Activated T-helper 2 cell treated with anti-CD3 and anti-CD28 coated beads, Interferon-gamma antibody, Interleukin-2, Interleukin-4, amounts not matched to agents 10 μg/mL and 5 μg/mL and 100 μg/mL, durations not matched to agents 14 hours and 24 hours and 36 hours (primary cell): Measurements from ENCODE around the gene C11orf68. TPM values are rescaled to one million over a fixed set of nuclear protein-coding genes. Genes with fewer than 3 reads are reported as not detected.

Experiments
- DNase-seq: peaks from one replicate; pipeline ENCODE4 v3.0.0; 2021; ENCODE audit warnings: low spot score
- H3K27ac Mint-ChIP-seq: one replicate; pipeline ENCODE4 v1.8.0; 2021; ENCODE audit warnings: mixed read lengths
- H3K27me3 Mint-ChIP-seq: one replicate; pipeline ENCODE4 v1.8.0; 2021; ENCODE audit warnings: low read depth, mixed read lengths
- H3K36me3 Mint-ChIP-seq: one replicate; pipeline ENCODE4 v1.8.0; 2021; ENCODE audit warnings: low read depth, mixed read lengths
- H3K4me1 Mint-ChIP-seq: one replicate; pipeline ENCODE4 v1.8.0; 2021; ENCODE audit warnings: low read depth, mixed read lengths
- H3K4me3 Mint-ChIP-seq: one replicate; pipeline ENCODE4 v1.8.0; 2021; ENCODE audit warnings: low read depth, mild to moderate bottlenecking, moderate library complexity, mixed read lengths
- H3K9me3 Mint-ChIP-seq: one replicate; pipeline ENCODE4 v1.8.0; 2021; ENCODE audit warnings: mixed read lengths
- intact Hi-C: fragments of 100-400 bp; cut with micrococcal nuclease; formaldehyde crosslinking; loops from one replicate; pipeline ENCODE4 v1.15.1; 2023
- total RNA-seq: library from RNA; stranded (reverse); gene quantifications from 2 replicates; pipeline ENCODE4 v1.2.3, GENCODE V29; 2022

The C11orf68 gene
- total RNA-seq, 1 donor from 2014 or later, result 23.8 TPM

DNA sequence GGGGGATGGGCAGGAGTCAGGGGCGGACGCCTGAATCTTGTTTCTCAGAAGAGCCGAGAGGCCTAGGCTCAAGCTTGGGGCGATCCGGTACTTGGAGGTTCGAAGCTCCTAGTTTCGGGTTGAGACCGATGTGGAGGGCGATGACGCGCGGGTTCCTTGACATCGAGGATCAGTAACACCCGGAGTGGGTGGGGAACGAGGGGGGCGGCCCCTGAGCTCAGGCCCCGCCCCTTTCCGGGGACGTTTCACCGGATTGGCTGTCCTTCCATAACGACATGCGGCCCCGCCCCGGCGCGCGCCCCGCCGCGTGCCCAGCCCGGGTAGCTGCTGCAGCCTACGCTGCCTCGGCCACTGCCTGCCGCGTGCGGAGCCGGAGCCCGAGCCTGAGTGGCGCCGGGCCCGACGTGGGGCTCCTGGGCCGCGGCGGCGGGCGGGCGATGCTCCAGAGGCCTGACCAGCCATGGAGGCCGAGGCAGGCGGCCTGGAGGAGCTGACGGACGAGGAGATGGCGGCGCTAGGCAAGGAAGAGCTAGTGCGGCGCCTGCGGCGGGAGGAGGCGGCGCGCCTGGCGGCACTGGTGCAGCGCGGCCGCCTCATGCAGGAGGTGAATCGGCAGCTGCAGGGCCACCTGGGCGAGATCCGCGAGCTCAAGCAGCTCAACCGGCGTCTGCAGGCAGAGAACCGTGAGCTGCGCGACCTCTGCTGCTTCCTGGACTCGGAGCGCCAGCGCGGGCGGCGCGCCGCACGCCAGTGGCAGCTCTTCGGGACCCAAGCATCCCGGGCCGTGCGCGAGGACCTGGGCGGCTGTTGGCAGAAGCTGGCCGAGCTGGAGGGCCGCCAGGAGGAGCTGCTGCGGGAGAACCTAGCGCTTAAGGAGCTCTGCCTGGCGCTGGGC lies 28.3 kb downstream of the C11orf68 start, which contains the start of gene CCDC85B:
Gene CCDC85B, plus strand, starts transcription at position 350 of the 895 bp plus-strand sequence. Its CDS starts 111 bp downstream, at position 461.
- Mint-ChIP-seq H3K27ac (peak within 1 kb of the TSS; percentile 92), H3K9me3 (no peaks in the 10 kb centered on the region), H3K27me3 (no peaks in the 10 kb centered on the region), H3K36me3 (peaks cover 54% of the 10 kb centered on the region), H3K4me3 (peak within 1 kb of the TSS; percentile 98), H3K4me1 (peaks cover 56% of the 10 kb centered on the region)
- intact Hi-C loops, result loop anchor here (1.0 to 5.0 kb wide), 3 partner anchors 10 to 37 kb away; partner anchors contain the start of genes CFL1 and FOSL1
- peak; percentile 98 for DNase-seq

GRCh38 chr11:65888163-65888814 lies 30.6 kb downstream of the C11orf68 start, which contains the start of gene FIBP:
Gene FIBP (minus strand): TSS chr11:65888471. CDS start chr11:65888418, 53 bp downstream.
- peaks cover 47% of the 10 kb centered on the region for H3K4me1 Mint-ChIP-seq
- DNase-seq, result peak; percentile 91
- peaks cover 61% of the 10 kb centered on the region for H3K36me3 Mint-ChIP-seq
- H3K9me3 Mint-ChIP-seq, result no peaks in the 10 kb centered on the region
- intact Hi-C loops, result loop anchor here (1.0 to 2.0 kb wide), 2 partner anchors 73 to 101 kb away; partner anchors contain the start of gene SART1
- peak within 1 kb of the TSS; percentile 98 for H3K4me3 Mint-ChIP-seq
- H3K27ac Mint-ChIP-seq, result peak within 1 kb of the TSS; percentile 92
- H3K27me3 Mint-ChIP-seq, result no peaks in the 10 kb centered on the region

GRCh38 chr11:65887723-65888162 lies 31.1 kb downstream of the C11orf68 start:
- Mint-ChIP-seq H3K27me3 (no peaks in the 10 kb centered on the region), H3K4me1 (peaks cover 44% of the 10 kb centered on the region), H3K36me3 (peaks cover 57% of the 10 kb centered on the region), H3K4me3 (peak overlapping the region; percentile 98), H3K27ac (peak overlapping the region; percentile 92), H3K9me3 (no peaks in the 10 kb centered on the region)
- no peak for DNase-seq
- intact Hi-C loops, result loop anchor here (1.0 to 2.0 kb wide), 2 partner anchors 73 to 102 kb away; partner anchors contain the start of gene SART1

DNA sequence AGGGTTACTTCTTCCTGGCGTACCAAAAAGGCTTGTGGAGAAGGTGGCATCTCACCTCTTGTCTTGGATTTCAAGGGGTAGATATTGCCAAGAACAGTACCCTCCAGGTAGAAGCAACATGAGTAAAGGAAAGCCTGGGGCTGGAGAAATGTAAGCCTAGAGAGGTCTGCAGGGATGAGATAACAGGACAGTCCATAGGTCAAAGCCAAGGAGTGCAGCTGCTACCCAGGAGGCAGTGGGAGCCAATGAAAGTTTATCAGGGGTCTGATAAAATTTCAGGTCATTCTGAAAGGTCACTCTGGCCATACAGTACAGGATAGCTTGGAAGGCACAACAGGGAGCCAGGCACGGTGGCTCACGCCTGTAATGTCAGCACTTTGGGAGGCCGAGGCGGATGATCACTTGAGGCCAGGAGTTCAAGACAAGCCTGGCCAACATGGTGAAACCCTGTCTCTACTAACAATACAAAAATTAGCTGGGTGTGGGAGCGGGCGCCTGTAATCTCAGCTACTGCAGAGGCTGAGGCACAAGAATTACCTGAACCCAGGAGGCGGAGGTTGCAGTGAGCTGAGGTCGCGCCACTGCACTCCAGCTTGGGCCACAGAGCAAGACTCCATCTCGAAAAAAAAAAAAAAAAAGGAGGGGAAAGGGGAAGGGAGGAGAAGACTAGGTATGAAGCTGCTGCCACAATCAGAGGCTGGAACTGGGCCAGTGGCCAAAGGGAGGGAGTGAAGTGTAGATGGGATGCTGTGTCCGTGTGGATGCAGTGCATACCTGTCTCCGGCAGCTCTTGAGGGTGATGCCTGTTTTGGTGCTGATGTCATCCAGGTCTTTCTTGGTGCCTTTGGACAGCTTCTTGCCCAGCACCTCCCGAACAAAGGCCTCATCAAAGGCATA lies 31.8 kb downstream of the C11orf68 start:
- peaks cover 37% of the 10 kb centered on the region for H3K4me1 Mint-ChIP-seq

GRCh38 chr11:65885808-65886536 lies 32.9 kb downstream of the C11orf68 start:
- Mint-ChIP-seq H3K4me1 (peaks cover 36% of the 10 kb centered on the region), H3K27ac (no peak overlapping the region), H3K36me3 (peaks cover 51% of the 10 kb centered on the region), H3K9me3 (no peaks in the 10 kb centered on the region), H3K27me3 (no peaks in the 10 kb centered on the region), H3K4me3 (peak overlapping the region; percentile 98)
- intact Hi-C loops, result no loop called here
- no peak for DNase-seq

More for the DNA sequence above, 31.8 kb downstream of the C11orf68 start:
- DNase-seq, result no peak
- H3K9me3 Mint-ChIP-seq, result no peaks in the 10 kb centered on the region
- intact Hi-C loops, result no loop called here
- H3K27me3 Mint-ChIP-seq, result no peaks in the 10 kb centered on the region
- H3K36me3 Mint-ChIP-seq, result peaks cover 57% of the 10 kb centered on the region
- H3K27ac Mint-ChIP-seq, result peak overlapping the region; percentile 92
- peak overlapping the region; percentile 98 for H3K4me3 Mint-ChIP-seq

DNA sequence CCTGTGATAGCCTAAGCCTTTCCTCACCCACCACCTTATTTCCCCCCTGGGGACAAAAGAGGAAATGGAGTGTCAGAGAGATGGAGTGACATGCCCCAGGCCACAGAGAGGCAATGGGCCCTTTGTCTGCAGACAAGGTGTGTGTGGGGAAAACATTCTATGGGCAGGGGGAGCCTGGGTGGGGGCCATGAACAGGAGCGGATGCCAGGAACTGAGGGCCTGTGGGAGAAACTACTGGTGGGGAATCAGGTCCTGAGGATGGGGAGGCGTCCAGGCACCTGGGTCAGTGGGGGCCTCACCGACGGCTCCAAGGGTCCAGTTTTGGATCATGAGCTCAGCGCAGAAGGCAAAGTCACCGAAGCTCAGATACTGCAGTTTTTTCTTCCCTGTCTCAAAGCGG lies 33.6 kb downstream of the C11orf68 start:
- no peak for DNase-seq
- H3K27ac Mint-ChIP-seq, result no peak overlapping the region
- H3K9me3 Mint-ChIP-seq, result no peaks in the 10 kb centered on the region
- intact Hi-C loops, result no loop called here
- H3K27me3 Mint-ChIP-seq, result no peaks in the 10 kb centered on the region
- no peak overlapping the region for H3K4me3 Mint-ChIP-seq
- H3K36me3 Mint-ChIP-seq, result peaks cover 55% of the 10 kb centered on the region
- H3K4me1 Mint-ChIP-seq, result peaks cover 41% of the 10 kb centered on the region

GRCh38 chr11:65884716-65885092 lies 34.2 kb downstream of the C11orf68 start:
- DNase-seq, result peak; percentile 77
- H3K9me3 Mint-ChIP-seq, result no peaks in the 10 kb centered on the region
- no peaks in the 10 kb centered on the region for H3K27me3 Mint-ChIP-seq
- peak overlapping the region; percentile 58 for H3K27ac Mint-ChIP-seq
- H3K4me1 Mint-ChIP-seq, result peaks cover 37% of the 10 kb centered on the region
- no peak overlapping the region for H3K4me3 Mint-ChIP-seq
- intact Hi-C loops, result loop anchor here (1.0 kb wide), 1 partner anchor 105 kb away; no protein-coding TSS in a partner anchor
- H3K36me3 Mint-ChIP-seq, result peaks cover 55% of the 10 kb centered on the region

DNA sequence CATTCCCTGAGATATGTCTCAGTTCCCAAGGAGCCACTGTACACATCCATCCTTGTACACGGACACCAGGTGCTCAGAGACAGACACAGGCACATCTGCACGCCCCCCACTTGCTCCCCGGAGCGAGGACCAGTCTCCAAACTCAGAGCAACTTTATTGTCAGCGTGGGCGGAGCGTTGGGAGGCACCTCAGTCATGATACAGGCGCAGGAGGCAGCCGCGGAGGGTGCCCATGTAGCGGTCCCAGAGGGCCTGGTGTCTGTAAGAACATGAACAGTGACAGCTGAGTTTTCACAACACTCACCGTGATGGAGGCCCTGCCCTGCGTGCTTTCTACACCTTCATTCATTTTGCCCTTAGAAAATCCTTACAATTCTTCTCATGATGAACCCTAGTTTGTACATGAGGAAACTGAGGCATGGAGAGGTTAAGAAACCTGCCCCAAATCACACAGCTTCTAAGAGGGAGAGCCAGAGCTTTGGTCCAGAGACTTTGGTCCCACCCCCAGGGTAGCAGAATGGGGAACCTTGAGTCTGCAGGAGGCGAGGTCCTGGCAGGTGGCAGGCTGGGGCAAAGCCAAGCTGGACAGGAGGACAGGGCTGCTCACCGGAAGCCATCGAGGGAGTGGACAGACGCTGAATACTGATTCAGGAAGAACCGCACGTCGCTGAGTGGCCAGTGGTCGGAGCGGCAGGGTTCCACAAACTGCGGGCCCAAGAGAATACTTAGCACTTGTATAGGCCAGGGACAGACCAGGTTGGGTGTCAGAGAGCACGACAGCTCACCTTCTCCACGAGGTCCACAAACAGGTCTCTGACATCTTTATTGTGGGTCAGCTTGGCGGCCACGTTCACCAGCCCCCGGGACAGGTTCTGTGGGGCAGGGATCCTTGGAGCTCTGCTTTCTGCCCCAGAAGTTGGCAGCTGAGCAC lies 34.8 kb downstream of the C11orf68 start:
- H3K27ac Mint-ChIP-seq, result peak overlapping the region; percentile 58
- no peak for DNase-seq
- no peaks in the 10 kb centered on the region for H3K27me3 Mint-ChIP-seq
- peaks cover 55% of the 10 kb centered on the region for H3K36me3 Mint-ChIP-seq
- no peak overlapping the region for H3K4me3 Mint-ChIP-seq
- peaks cover 36% of the 10 kb centered on the region for H3K4me1 Mint-ChIP-seq
- no peaks in the 10 kb centered on the region for H3K9me3 Mint-ChIP-seq
- intact Hi-C loops, result loop anchor here (1.0 kb wide), 1 partner anchor 105 kb away; no protein-coding TSS in a partner anchor

DNA sequence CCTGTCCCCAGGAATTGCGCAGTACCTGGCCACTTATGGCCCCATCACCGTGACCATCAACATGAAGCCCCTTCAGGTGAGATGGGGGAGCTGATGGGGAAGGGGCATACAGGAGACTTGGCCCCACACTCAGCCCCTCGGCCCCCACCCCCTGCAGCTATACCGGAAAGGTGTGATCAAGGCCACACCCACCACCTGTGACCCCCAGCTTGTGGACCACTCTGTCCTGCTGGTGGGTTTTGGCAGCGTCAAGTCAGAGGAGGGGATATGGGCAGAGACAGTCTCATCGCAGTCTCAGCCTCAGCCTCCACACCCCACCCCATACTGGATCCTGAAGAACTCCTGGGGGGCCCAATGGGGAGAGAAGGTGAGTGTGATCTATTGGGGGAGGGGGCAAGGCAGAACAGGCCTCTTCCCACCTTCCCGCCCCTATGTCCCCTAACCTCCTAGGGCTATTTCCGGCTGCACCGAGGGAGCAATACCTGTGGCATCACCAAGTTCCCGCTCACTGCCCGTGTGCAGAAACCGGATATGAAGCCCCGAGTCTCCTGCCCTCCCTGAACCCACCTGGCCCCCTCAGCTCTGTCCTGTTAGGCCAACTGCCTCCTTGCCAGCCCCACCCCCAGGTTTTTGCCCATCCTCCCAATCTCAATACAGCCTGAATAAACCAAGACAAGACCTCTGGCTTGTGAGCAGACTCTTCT lies 35.7 kb downstream of the C11orf68 start:
- no peaks in the 10 kb centered on the region for H3K27me3 Mint-ChIP-seq
- no peak overlapping the region for H3K4me3 Mint-ChIP-seq
- H3K36me3 Mint-ChIP-seq, result peaks cover 54% of the 10 kb centered on the region

More for the DNA sequence above, 35.7 kb downstream of the C11orf68 start:
- intact Hi-C loops, result no loop called here
- H3K27ac Mint-ChIP-seq, result no peak overlapping the region
- no peak for DNase-seq
- H3K4me1 Mint-ChIP-seq, result peaks cover 36% of the 10 kb centered on the region
- H3K9me3 Mint-ChIP-seq, result no peaks in the 10 kb centered on the region
